Endodermal cell (in vitro differentiated cells): Measurements from ENCODE around the gene SPDYE4. TPM values are rescaled to one million over a fixed set of nuclear protein-coding genes. Genes with fewer than 3 reads are reported as not detected.

Source experiments
- DNase-seq: peaks from one replicate; pipeline ENCODE4 v3.0.0-alpha.2; 2017
- H3K27ac ChIP-seq: 2 replicates; pipeline ENCODE4 v1.5.1; 2013; ENCODE audit warnings: mild to moderate bottlenecking, low read depth, low read length, moderate library complexity
- H3K27me3 ChIP-seq: 2 replicates; pipeline ENCODE4 v1.6.1; 2013; ENCODE audit warnings: mild to moderate bottlenecking, low read length, moderate library complexity; ENCODE audit not compliant: insufficient read depth, control insufficient read depth, poor library complexity, severe bottlenecking
- H3K36me3 ChIP-seq: 2 replicates; pipeline ENCODE4 v1.7.0; 2013; ENCODE audit warnings: mild to moderate bottlenecking, low read length, moderate library complexity; ENCODE audit not compliant: control insufficient read depth, insufficient read depth
- H3K4me1 ChIP-seq: one replicate; pipeline ENCODE4 v1.7.0; 2013; ENCODE audit warnings: low read length; ENCODE audit not compliant: control insufficient read depth, insufficient read depth
- H3K4me3 ChIP-seq: 2 replicates; pipeline ENCODE4 v1.5.1; 2013; ENCODE audit warnings: mild to moderate bottlenecking, low read length, moderate library complexity
- H3K9ac ChIP-seq: 2 replicates; pipeline ENCODE4 v1.6.1; 2013; ENCODE audit warnings: mild to moderate bottlenecking, low read length, moderate library complexity; ENCODE audit not compliant: poor library complexity, severe bottlenecking; ENCODE audit errors: extremely low read depth
- H3K9me3 ChIP-seq: 2 replicates; pipeline ENCODE4 v1.6.1; 2013; ENCODE audit warnings: mild to moderate bottlenecking, low read length, moderate library complexity; ENCODE audit not compliant: control insufficient read depth
- H3K27ac Mint-ChIP-seq: 2 replicates; pipeline ENCODE4 v1.8.0; 2020; ENCODE audit warnings: mixed read lengths
- H3K27me3 Mint-ChIP-seq: 2 replicates; pipeline ENCODE4 v1.8.0; 2021; ENCODE audit warnings: mild to moderate bottlenecking, mixed read lengths; ENCODE audit not compliant: insufficient read depth
- H3K36me3 Mint-ChIP-seq: 2 replicates; pipeline ENCODE4 v1.8.0; 2020; ENCODE audit warnings: low read depth, mixed read lengths
- H3K4me1 Mint-ChIP-seq: 2 replicates; pipeline ENCODE4 v1.8.0; 2020; ENCODE audit warnings: mixed read lengths
- H3K4me3 Mint-ChIP-seq: 2 replicates; pipeline ENCODE4 v1.8.0; 2020; ENCODE audit warnings: mild to moderate bottlenecking, moderate library complexity, mixed read lengths
- H3K9me3 Mint-ChIP-seq: 2 replicates; pipeline ENCODE4 v1.8.0; 2020; ENCODE audit warnings: mild to moderate bottlenecking, mixed read lengths
- CTCF ChIP-seq: fragments of 200-600 bp; sonication (generic); conservative IDR thresholded peaks from 2 replicates; pipeline ENCODE4 v1.5.0; 2021; ENCODE audit warnings: antibody characterized with exemption, mild to moderate bottlenecking
- WGBS, 2 experiments: methylation state at CpG; one replicate each; pipeline versions ENCODE4 v1.1.5 to v1.1.7; 2013; ENCODE audit warnings: missing lambda C conversion rate in 2 of 2, mixed read lengths in 1 of 2; ENCODE audit not compliant: insufficient coverage in 1 of 2, insufficient read length in 1 of 2; 5-methylcytosine and 5-hydroxymethylcytosine counted together
- total RNA-seq, 2 donors: library from RNA; stranded (reverse); fragmentation: NEBNext Ultra II Directional in 1 of 2; extraction: Animal tissue kit (Norgen Biotek cat#: 25700) in 1 of 2; gene quantifications; 2 replicates in 1 of 2; 3 replicates in 1 of 2; pipeline ENCODE4 v1.2.1, GENCODE V29; 2021

SPDYE4 gene
- total RNA-seq, 2 donors from 2014 or later, result not detected

GRCh38 chr17:8739097-8739496 lies 19.2 kb downstream of the SPDYE4 start:
- Histone ChIP-seq H3K4me1 (peaks cover 13% of the 10 kb centered on the region), H3K4me3 (no peak overlapping the region), H3K27me3 (peaks cover 6% of the 10 kb centered on the region), H3K9me3 (no peaks in the 10 kb centered on the region), H3K9ac (no peak overlapping the region), H3K27ac (no peak overlapping the region), H3K36me3 (no peaks in the 10 kb centered on the region)
- WGBS, 2 experiments, result 48 to 67% methylated on average over 3 to 8 of the region's 8 CpGs
- peak; percentile 87 for DNase-seq
- peak overlapping the region; percentile 42 for H3K27ac Mint-ChIP-seq
- H3K36me3 Mint-ChIP-seq, result no peaks in the 10 kb centered on the region
- no peaks in the 10 kb centered on the region for H3K9me3 Mint-ChIP-seq
- no peak overlapping the region for H3K4me3 Mint-ChIP-seq
- H3K27me3 Mint-ChIP-seq, result peaks cover 16% of the 10 kb centered on the region
- H3K4me1 Mint-ChIP-seq, result peaks cover 21% of the 10 kb centered on the region
- TF ChIP-seq CTCF, result no peak

- H3K36me3 Mint-ChIP-seq, result no peaks in the 10 kb centered on the region
- H3K9me3 Mint-ChIP-seq, result no peaks in the 10 kb centered on the region
- Histone ChIP-seq H3K4me3 (no peak overlapping the region), H3K27me3 (no peaks in the 10 kb centered on the region), H3K4me1 (peaks cover 13% of the 10 kb centered on the region), H3K36me3 (no peaks in the 10 kb centered on the region), H3K9ac (no peak overlapping the region), H3K27ac (no peak overlapping the region), H3K9me3 (no peaks in the 10 kb centered on the region)
- no peak overlapping the region for H3K4me3 Mint-ChIP-seq
- WGBS, 2 experiments, result 89 to 97% methylated on average over 2 of the region's 2 CpGs
- peaks cover 21% of the 10 kb centered on the region for H3K4me1 Mint-ChIP-seq
- peaks cover 8% of the 10 kb centered on the region for H3K27me3 Mint-ChIP-seq
- no peak overlapping the region for H3K27ac Mint-ChIP-seq
- TF ChIP-seq CTCF, result no peak
- DNase-seq, result no peak
These were observed 21.6 kb downstream of the SPDYE4 start for GRCh38 chr17:8736796-8737195.

- Histone ChIP-seq H3K9ac (no peak overlapping the region), H3K36me3 (no peaks in the 10 kb centered on the region), H3K27ac (no peak overlapping the region), H3K4me1 (peaks cover 13% of the 10 kb centered on the region), H3K4me3 (no peak overlapping the region), H3K9me3 (no peaks in the 10 kb centered on the region), H3K27me3 (no peaks in the 10 kb centered on the region)
- H3K27me3 Mint-ChIP-seq, result peaks cover 8% of the 10 kb centered on the region
- H3K36me3 Mint-ChIP-seq, result no peaks in the 10 kb centered on the region
- H3K27ac Mint-ChIP-seq, result no peak overlapping the region
- no peak for TF ChIP-seq CTCF
- H3K4me3 Mint-ChIP-seq, result no peak overlapping the region
- H3K4me1 Mint-ChIP-seq, result peaks cover 21% of the 10 kb centered on the region
- no peaks in the 10 kb centered on the region for H3K9me3 Mint-ChIP-seq
- WGBS, 2 experiments, result 87 to 88% methylated on average over 4 to 6 of the region's 6 CpGs
- DNase-seq, result no peak
These were observed 22.0 kb downstream of the SPDYE4 start for GRCh38 chr17:8736362-8736761.
